ENCODE measurements around the gene TRAPPC10.

The TRAPPC10 gene

DNA sequence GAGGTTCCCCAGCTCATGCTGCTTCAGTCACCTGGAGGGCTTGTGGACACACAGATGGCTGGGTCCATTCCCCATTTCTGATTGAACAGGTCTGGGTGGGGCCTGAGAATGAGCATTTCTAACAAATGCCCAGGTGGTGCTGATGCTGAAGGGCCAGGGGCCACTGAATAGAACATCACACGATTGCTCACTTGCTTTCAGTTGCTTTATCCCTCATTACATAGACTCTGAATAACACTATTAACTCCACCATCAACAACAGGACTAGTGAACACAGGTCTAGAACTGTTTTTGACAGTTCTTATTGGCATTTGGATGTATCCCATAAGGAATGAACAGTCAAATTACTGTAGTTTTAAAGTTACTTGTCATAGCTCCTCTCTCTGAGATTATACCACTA, 12.1 kb downstream of the TRAPPC10 start:
- TF ChIP-seq YY1 (IDR thresholded peaks at IDR 0.05; ENCODE audit: insufficient read depth, insufficient read length) (no peak), SUZ12 (IDR thresholded peaks at IDR 0.05; ENCODE audit: extremely low read depth, insufficient read depth, insufficient read length) (no peak), ZNF274 (IDR thresholded peaks at IDR 0.05; ENCODE audit: low read depth, low read length) (no peak)
- no peak overlapping the region for H3K9ac ChIP-seq (ENCODE audit: insufficient read length, low read depth)
- H3K27me3 ChIP-seq (ENCODE audit: insufficient read depth, insufficient read length) = no peaks in the 10 kb centered on the region
- H3K4me3 ChIP-seq (ENCODE audit: insufficient read length, low read depth) = no peak overlapping the region
- H3K36me3 ChIP-seq (ENCODE audit: insufficient read depth, insufficient read length, low read length) = peaks cover 8% of the 10 kb centered on the region
- no peak for DNase-seq (ENCODE audit: low read depth, low spot score)
- peaks cover 15% of the 10 kb centered on the region for H3K4me1 ChIP-seq (ENCODE audit: insufficient read depth, insufficient read length)
- H3K9me3 ChIP-seq (ENCODE audit: insufficient read depth, low read length) = no peaks in the 10 kb centered on the region

DNA sequence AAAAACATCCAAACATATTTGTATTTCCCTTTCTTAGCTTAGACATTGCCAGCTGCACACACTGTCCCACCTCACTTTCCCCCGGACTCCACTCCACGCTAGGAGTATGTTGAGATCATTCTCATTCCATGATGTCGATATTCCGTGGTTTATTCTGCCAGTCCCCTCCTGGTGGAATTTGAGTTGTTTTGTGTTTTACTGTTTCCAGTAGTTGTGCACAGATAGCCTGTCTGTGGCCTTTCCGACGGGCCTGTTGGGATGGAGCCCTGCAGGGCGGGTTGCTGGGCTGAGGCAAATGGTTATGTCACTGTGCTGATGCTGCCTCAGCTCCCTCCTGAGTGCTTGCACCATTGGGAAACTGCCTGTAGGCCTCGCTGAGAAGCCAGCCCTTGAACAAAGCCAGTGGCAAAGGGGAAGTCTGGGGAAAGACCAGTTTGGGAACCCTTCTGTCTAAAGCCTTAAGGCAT, 12.8 kb downstream of the TRAPPC10 start:
- H3K27me3 ChIP-seq (ENCODE audit: insufficient read depth, insufficient read length) = no peaks in the 10 kb centered on the region
- peaks cover 15% of the 10 kb centered on the region for H3K4me1 ChIP-seq (ENCODE audit: insufficient read depth, insufficient read length)
- no peak for DNase-seq (ENCODE audit: low read depth, low spot score)
- no peak for TF ChIP-seq ZNF274 (IDR thresholded peaks at IDR 0.05; ENCODE audit: low read depth, low read length)
- TF ChIP-seq YY1 (IDR thresholded peaks at IDR 0.05; ENCODE audit: insufficient read depth, insufficient read length) = no peak
- no peak for TF ChIP-seq SUZ12 (IDR thresholded peaks at IDR 0.05; ENCODE audit: extremely low read depth, insufficient read depth, insufficient read length)
- no peaks in the 10 kb centered on the region for H3K9me3 ChIP-seq (ENCODE audit: insufficient read depth, low read length)
- H3K4me3 ChIP-seq (ENCODE audit: insufficient read length, low read depth) = no peak overlapping the region
- no peak overlapping the region for H3K9ac ChIP-seq (ENCODE audit: insufficient read length, low read depth)
- H3K36me3 ChIP-seq (ENCODE audit: insufficient read depth, insufficient read length, low read length) = peaks cover 6% of the 10 kb centered on the region

DNA sequence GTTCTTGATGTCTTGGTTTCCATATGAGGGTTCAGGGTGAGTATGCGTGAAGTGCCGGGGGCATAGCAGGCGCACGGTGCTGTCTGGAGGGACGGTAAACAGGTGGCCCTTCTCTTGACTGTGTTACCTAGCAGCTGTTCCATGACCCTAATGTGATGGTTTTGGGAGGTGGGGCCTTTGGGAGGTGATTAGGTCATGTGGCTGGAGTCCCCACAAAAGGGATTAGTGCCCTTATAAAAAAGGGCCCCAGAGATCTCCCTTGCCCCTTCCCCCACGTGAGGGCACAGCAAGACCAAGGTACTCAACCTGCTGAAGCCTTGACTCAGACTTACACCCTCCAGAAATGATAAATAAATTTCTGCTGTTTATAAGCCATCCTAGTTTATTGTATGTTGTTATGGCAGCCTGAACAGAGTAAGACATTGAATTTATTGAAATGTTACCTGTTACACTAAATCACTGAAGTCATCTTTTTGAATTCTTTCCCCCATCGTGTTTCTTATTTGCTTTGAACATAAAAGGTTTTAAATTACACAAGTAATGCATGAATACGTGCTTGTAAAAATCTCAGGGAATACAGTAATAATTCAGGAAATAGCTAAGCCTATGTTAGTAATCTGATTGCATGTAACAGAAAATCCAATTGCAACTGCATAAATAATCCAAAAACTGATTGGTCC, 15.6 kb downstream of the TRAPPC10 start:
- DNase-seq (ENCODE audit: low read depth, low spot score) = no peak

DNA sequence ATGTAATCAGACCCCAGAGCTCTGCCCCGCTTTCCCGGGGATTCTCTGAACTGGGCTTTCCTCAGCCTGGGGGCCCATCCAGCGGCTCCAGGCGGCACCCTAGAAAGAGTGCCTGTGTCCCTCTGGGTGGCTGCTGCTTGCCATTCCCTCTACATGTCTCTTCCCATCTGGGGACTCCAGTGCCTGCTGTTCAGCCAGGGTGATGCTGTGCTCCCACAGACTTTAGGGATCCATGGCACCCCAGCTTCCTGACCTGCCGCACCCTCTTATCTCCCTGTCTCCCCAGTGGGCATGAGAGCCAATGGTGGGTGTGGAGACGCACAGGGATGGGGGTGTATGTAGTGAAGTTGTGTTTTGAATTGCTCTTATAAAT, 16.2 kb downstream of the TRAPPC10 start:
- Histone ChIP-seq H3K36me3 (ENCODE audit: insufficient read depth, insufficient read length, low read length) (peaks cover 25% of the 10 kb centered on the region), H3K9me3 (ENCODE audit: insufficient read depth, low read length) (no peaks in the 10 kb centered on the region), H3K9ac (ENCODE audit: insufficient read length, low read depth) (no peak overlapping the region), H3K4me1 (ENCODE audit: insufficient read depth, insufficient read length) (peaks cover 13% of the 10 kb centered on the region), H3K27me3 (ENCODE audit: insufficient read depth, insufficient read length) (no peaks in the 10 kb centered on the region), H3K4me3 (ENCODE audit: insufficient read length, low read depth) (no peak overlapping the region)
- no peak for DNase-seq (ENCODE audit: low read depth, low spot score)
- TF ChIP-seq ZNF274 (IDR thresholded peaks at IDR 0.05; ENCODE audit: low read depth, low read length) (no peak), YY1 (IDR thresholded peaks at IDR 0.05; ENCODE audit: insufficient read depth, insufficient read length) (no peak), SUZ12 (IDR thresholded peaks at IDR 0.05; ENCODE audit: extremely low read depth, insufficient read depth, insufficient read length) (no peak)

More for the DNA sequence above, 15.6 kb downstream of the TRAPPC10 start:
- no peak overlapping the region for H3K9ac ChIP-seq (ENCODE audit: insufficient read length, low read depth)
- no peak for TF ChIP-seq YY1 (IDR thresholded peaks at IDR 0.05; ENCODE audit: insufficient read depth, insufficient read length)
- TF ChIP-seq SUZ12 (IDR thresholded peaks at IDR 0.05; ENCODE audit: extremely low read depth, insufficient read depth, insufficient read length) = no peak
- no peak for TF ChIP-seq ZNF274 (IDR thresholded peaks at IDR 0.05; ENCODE audit: low read depth, low read length)
- H3K4me3 ChIP-seq (ENCODE audit: insufficient read length, low read depth) = no peak overlapping the region
- peaks cover 20% of the 10 kb centered on the region for H3K36me3 ChIP-seq (ENCODE audit: insufficient read depth, insufficient read length, low read length)
- H3K27me3 ChIP-seq (ENCODE audit: insufficient read depth, insufficient read length) = no peaks in the 10 kb centered on the region
- no peaks in the 10 kb centered on the region for H3K9me3 ChIP-seq (ENCODE audit: insufficient read depth, low read length)
- H3K4me1 ChIP-seq (ENCODE audit: insufficient read depth, insufficient read length) = peaks cover 13% of the 10 kb centered on the region

DNA sequence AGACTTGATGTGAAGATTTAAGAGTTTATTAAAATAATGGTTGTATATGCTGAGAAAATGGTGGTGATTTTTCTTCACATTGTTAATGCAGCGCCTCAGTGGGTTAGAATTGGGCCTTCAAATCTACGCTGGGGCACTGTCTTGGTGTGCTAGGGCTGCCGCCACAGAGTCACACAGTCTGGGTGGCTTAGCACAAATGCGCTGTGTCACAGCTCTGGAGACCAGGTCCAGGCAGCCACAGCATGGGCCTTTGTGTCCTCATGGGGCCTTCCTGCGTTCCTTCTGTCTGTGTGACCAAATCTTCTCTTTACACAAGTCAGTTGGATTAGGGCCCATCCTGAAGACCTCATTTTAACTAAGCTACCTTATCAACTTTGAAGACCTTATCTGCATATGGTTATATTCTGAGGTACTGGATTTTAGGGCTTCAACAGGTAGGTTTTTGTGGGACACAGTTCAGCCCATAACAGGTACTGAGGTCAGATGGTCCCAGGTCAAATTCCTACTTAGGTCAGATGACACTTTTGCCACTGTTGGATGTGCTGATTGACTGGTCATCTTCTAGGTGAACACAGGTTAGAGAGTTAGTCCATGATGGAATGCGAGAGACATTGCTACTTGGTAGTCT, 17.5 kb downstream of the TRAPPC10 start:
- DNase-seq (ENCODE audit: low read depth, low spot score) = no peak
- peaks cover 36% of the 10 kb centered on the region for H3K36me3 ChIP-seq (ENCODE audit: insufficient read depth, insufficient read length, low read length)
- no peak overlapping the region for H3K9ac ChIP-seq (ENCODE audit: insufficient read length, low read depth)
- H3K9me3 ChIP-seq (ENCODE audit: insufficient read depth, low read length) = no peaks in the 10 kb centered on the region
- H3K4me1 ChIP-seq (ENCODE audit: insufficient read depth, insufficient read length) = peaks cover 10% of the 10 kb centered on the region
- TF ChIP-seq ZNF274 (IDR thresholded peaks at IDR 0.05; ENCODE audit: low read depth, low read length) = no peak
- TF ChIP-seq SUZ12 (IDR thresholded peaks at IDR 0.05; ENCODE audit: extremely low read depth, insufficient read depth, insufficient read length) = no peak
- TF ChIP-seq YY1 (IDR thresholded peaks at IDR 0.05; ENCODE audit: insufficient read depth, insufficient read length) = no peak
- no peak overlapping the region for H3K4me3 ChIP-seq (ENCODE audit: insufficient read length, low read depth)
- H3K27me3 ChIP-seq (ENCODE audit: insufficient read depth, insufficient read length) = no peaks in the 10 kb centered on the region

DNA sequence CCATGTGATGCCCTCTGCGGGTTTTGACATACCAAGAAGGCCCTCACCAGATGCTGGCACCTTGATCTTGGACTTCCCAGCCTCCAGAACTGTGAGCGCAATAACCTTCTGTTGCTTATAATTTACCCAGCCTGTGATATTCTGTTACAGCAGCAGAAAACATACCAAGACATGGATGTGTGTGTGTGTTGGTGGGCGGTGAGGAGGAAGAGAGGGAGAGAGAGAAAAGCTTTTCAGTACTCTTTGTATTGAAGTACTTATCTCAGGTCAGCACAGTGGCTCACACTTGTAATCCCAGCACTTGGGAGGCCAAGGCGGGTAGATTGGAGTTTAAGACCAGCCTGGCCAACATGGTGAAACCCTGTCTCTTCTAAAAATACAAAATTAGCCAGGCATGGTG, 23.1 kb downstream of the TRAPPC10 start:
- TF ChIP-seq YY1 (IDR thresholded peaks at IDR 0.05; ENCODE audit: insufficient read depth, insufficient read length) (no peak), SUZ12 (IDR thresholded peaks at IDR 0.05; ENCODE audit: extremely low read depth, insufficient read depth, insufficient read length) (no peak), ZNF274 (IDR thresholded peaks at IDR 0.05; ENCODE audit: low read depth, low read length) (no peak)
- Histone ChIP-seq H3K27me3 (ENCODE audit: insufficient read depth, insufficient read length) (no peaks in the 10 kb centered on the region), H3K9me3 (ENCODE audit: insufficient read depth, low read length) (no peaks in the 10 kb centered on the region), H3K4me3 (ENCODE audit: insufficient read length, low read depth) (no peak overlapping the region), H3K36me3 (ENCODE audit: insufficient read depth, insufficient read length, low read length) (peaks cover 82% of the 10 kb centered on the region), H3K9ac (ENCODE audit: insufficient read length, low read depth) (no peak overlapping the region), H3K4me1 (ENCODE audit: insufficient read depth, insufficient read length) (no peaks in the 10 kb centered on the region)
- no peak for DNase-seq (ENCODE audit: low read depth, low spot score)

DNA sequence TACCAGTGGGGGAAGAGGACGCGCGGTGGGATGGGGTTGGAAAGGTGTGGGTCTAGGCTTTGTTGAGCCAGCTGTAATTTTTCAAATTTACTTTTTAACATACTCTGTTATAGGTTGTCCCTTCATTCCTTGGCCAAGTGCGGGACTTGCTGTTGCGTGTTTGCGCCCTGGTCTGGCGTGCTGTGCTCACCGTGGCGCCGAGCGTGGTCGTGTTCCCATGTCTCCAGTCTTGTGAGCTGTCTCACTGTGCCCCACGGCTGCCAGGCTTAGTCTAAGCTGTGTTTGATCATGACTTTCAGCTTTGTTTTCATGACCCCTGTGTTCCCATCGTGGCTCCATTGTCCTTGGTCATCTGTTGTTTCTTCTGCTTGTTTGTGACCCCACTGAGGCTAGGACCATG, 26.0 kb downstream of the TRAPPC10 start:
- H3K9me3 ChIP-seq (ENCODE audit: insufficient read depth, low read length) = no peaks in the 10 kb centered on the region
- no peak for DNase-seq (ENCODE audit: low read depth, low spot score)
- no peaks in the 10 kb centered on the region for H3K4me1 ChIP-seq (ENCODE audit: insufficient read depth, insufficient read length)
- no peak overlapping the region for H3K4me3 ChIP-seq (ENCODE audit: insufficient read length, low read depth)
- no peak overlapping the region for H3K9ac ChIP-seq (ENCODE audit: insufficient read length, low read depth)
- H3K27me3 ChIP-seq (ENCODE audit: insufficient read depth, insufficient read length) = no peaks in the 10 kb centered on the region
- no peak for TF ChIP-seq SUZ12 (IDR thresholded peaks at IDR 0.05; ENCODE audit: extremely low read depth, insufficient read depth, insufficient read length)
- TF ChIP-seq ZNF274 (IDR thresholded peaks at IDR 0.05; ENCODE audit: low read depth, low read length) = no peak
- no peak for TF ChIP-seq YY1 (IDR thresholded peaks at IDR 0.05; ENCODE audit: insufficient read depth, insufficient read length)
- H3K36me3 ChIP-seq (ENCODE audit: insufficient read depth, insufficient read length, low read length) = peaks cover 73% of the 10 kb centered on the region

Data from NT2/D1 (cell line).